ENCODE measurements around the gene IMPDH2.

GRCh38 chr3:49029563-49029884 is 326 bp upstream of the IMPDH2 start:
- TF ChIP-seq CTCF (IDR thresholded peaks at IDR 0.05; ENCODE audit: low read depth, low read length, poor library complexity, severe bottlenecking) (no peak), EZH2phosphoT487 (IDR thresholded peaks at IDR 0.05; ENCODE audit: borderline replicate concordance, low read length) (no peak)
